ENCODE results near the gene VPS18.

Gene VPS18

DNA sequence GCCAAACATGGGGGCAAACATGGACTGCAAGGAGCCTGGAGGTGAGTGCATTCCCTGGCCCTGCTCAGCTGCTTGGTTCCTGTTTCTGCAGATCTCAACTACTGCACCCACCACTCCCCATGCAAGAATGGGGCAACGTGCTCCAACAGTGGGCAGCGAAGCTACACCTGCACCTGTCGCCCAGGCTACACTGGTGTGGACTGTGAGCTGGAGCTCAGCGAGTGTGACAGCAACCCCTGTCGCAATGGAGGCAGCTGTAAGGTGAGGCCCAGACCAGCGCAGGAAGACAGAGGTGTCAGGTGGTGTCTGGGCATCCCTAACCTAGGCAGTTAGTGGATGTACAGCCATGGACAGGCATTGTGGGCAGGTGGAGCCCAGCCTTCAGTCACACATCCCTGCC is 40.2 kb downstream of the VPS18 start:
- ChIA-PET CTCF (interaction anchor here (1.0 to 1.3 kb wide), 2 partner anchors 8 to 251 kb away, joined by 3 to 6 read pairs; no protein-coding TSS in a partner anchor), POLR2A (no interaction called here)
- no peak for DNase-seq (ENCODE audit: low read depth, low spot score)
- no peak overlapping the region for H3K4me3 ChIP-seq (ENCODE audit: low read depth, low read length)
- TF ChIP-seq, protein P1, sequence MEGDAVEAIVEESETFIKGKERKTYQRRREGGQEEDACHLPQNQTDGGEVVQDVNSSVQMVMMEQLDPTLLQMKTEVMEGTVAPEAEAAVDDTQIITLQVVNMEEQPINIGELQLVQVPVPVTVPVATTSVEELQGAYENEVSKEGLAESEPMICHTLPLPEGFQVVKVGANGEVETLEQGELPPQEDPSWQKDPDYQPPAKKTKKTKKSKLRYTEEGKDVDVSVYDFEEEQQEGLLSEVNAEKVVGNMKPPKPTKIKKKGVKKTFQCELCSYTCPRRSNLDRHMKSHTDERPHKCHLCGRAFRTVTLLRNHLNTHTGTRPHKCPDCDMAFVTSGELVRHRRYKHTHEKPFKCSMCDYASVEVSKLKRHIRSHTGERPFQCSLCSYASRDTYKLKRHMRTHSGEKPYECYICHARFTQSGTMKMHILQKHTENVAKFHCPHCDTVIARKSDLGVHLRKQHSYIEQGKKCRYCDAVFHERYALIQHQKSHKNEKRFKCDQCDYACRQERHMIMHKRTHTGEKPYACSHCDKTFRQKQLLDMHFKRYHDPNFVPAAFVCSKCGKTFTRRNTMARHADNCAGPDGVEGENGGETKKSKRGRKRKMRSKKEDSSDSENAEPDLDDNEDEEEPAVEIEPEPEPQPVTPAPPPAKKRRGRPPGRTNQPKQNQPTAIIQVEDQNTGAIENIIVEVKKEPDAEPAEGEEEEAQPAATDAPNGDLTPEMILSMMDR (IDR thresholded peaks at IDR 0.05; ENCODE audit: insufficient read depth, low read length, missing control alignments), result no peak

DNA sequence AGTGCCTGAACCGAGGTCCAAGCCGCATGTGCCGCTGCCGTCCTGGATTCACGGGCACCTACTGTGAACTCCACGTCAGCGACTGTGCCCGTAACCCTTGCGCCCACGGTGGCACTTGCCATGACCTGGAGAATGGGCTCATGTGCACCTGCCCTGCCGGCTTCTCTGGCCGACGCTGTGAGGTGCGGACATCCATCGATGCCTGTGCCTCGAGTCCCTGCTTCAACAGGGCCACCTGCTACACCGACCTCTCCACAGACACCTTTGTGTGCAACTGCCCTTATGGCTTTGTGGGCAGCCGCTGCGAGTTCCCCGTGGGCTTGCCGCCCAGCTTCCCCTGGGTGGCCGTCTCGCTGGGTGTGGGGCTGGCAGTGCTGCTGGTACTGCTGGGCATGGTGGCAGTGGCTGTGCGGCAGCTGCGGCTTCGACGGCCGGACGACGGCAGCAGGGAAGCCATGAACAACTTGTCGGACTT is 42.0 kb downstream of the VPS18 start:
- TF ChIP-seq, protein P1 (IDR thresholded peaks at IDR 0.05; ENCODE audit: insufficient read depth, low read length, missing control alignments), result no peak
- CTCF ChIA-PET, result interaction anchor here (0.8 to 2.4 kb wide), 7 partner anchors 8 to 86 kb away, joined by 3 to 6 read pairs (median 3); no protein-coding TSS in a partner anchor
- DNase-seq (ENCODE audit: low read depth, low spot score), result no peak
- H3K4me3 ChIP-seq (ENCODE audit: low read depth, low read length), result no peak overlapping the region
- POLR2A ChIA-PET, result no interaction called here

DNA sequence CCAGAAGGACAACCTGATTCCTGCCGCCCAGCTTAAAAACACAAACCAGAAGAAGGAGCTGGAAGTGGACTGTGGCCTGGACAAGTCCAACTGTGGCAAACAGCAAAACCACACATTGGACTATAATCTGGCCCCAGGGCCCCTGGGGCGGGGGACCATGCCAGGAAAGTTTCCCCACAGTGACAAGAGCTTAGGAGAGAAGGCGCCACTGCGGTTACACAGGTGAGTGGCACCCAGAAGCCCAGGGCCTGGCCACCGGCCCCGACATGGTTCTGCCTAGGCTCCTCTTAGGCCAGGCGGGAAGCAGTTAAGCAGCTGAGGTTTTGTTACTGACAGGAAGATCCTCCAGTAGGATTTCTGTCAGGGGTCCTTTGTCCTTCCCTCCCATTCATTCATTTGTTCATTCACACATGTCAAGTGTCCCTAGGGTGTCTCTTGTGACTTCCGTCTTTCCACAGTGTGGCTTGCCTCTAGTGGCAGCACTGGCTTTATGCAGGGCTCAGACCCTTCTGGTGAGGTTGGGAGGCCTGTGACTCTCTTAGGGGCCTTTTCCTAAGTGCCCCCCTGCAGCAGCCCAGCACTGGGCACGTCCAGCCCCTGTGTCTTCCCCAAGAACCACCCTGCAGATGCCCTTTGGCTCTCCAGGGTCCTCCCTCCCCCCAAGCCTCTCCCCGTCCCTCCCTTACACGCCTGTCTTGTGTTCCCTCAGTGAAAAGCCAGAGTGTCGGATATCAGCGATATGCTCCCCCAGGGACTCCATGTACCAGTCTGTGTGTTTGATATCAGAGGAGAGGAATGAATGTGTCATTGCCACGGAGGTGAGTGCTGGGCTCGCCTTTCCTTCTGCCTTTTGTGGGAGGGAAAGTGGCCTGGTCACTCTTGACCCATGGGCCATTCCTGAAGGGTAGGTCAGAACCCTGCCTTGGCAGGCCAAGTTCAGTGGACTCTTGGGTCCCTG is 42.7 kb downstream of the VPS18 start:
- ChIA-PET CTCF (interaction anchor here (0.8 to 2.4 kb wide), 7 partner anchors 9 to 85 kb away, joined by 3 to 6 read pairs (median 3); no protein-coding TSS in a partner anchor), POLR2A (no interaction called here)
- no peak overlapping the region for H3K4me3 ChIP-seq (ENCODE audit: low read depth, low read length)
- TF ChIP-seq, protein P1 (IDR thresholded peaks at IDR 0.05; ENCODE audit: insufficient read depth, low read length, missing control alignments), result no peak
- no peak for DNase-seq (ENCODE audit: low read depth, low spot score)

DNA sequence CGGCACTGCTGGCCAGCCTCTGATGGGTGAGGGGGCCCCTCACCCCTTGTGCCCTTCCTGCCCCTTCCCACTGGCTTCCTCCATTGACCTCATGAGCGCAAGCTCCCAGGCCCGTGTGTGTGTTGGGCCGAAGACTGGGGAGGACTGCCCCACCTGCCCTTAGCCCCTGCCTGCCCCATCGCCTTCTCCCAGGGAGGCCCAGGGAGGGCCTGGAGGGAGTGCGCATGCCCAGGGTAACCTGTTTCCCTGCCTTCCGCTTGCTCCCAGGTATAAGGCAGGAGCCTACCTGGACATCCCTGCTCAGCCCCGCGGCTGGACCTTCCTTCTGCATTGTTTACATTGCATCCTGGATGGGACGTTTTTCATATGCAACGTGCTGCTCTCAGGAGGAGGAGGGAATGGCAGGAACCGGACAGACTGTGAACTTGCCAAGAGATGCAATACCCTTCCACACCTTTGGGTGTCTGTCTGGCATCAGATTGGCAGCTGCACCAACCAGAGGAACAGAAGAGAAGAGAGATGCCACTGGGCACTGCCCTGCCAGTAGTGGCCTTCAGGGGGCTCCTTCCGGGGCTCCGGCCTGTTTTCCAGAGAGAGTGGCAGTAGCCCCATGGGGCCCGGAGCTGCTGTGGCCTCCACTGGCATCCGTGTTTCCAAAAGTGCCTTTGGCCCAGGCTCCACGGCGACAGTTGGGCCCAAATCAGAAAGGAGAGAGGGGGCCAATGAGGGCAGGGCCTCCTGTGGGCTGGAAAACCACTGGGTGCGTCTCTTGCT is 43.7 kb downstream of the VPS18 start:
- POLR2A ChIA-PET, result no interaction called here
- DNase-seq (ENCODE audit: low read depth, low spot score), result no peak
- H3K4me3 ChIP-seq (ENCODE audit: low read depth, low read length), result no peak overlapping the region
- TF ChIP-seq, protein P1 (IDR thresholded peaks at IDR 0.05; ENCODE audit: insufficient read depth, low read length, missing control alignments), result peak; percentile 25
- CTCF ChIA-PET, result interaction anchor here (2.4 to 4.6 kb wide), 2 partner anchors 12 to 34 kb away, joined by 6 to 53 read pairs; no protein-coding TSS in a partner anchor

DNA sequence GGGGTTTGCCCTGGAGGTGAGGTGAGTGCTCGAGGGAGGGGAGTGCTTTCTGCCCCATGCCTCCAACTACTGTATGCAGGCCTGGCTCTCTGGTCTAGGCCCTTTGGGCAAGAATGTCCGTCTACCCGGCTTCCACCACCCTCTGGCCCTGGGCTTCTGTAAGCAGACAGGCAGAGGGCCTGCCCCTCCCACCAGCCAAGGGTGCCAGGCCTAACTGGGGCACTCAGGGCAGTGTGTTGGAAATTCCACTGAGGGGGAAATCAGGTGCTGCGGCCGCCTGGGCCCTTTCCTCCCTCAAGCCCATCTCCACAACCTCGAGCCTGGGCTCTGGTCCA is 44.3 kb downstream of the VPS18 start:
- TF ChIP-seq, protein P1 (IDR thresholded peaks at IDR 0.05; ENCODE audit: insufficient read depth, low read length, missing control alignments), result no peak
- ChIA-PET POLR2A (no interaction called here), CTCF (interaction anchor here (4.6 to 7.9 kb wide), 2 partner anchors 34 to 82 kb away, joined by 53 to 179 read pairs; no protein-coding TSS in a partner anchor)
- no peak for DNase-seq (ENCODE audit: low read depth, low spot score)
- H3K4me3 ChIP-seq (ENCODE audit: low read depth, low read length), result no peak overlapping the region
